CD1c-positive myeloid dendritic cell (primary cell): ENCODE measurements around the gene SORBS1.
A peak's percentile ranks its signal among the peaks of the same experiment; 100 is the strongest.

Experiments
- DNase-seq: peaks from one replicate; pipeline ENCODE4 v3.0.0-alpha.2; 2016; ENCODE audit errors: extremely low spot score

SORBS1 gene

DNA sequence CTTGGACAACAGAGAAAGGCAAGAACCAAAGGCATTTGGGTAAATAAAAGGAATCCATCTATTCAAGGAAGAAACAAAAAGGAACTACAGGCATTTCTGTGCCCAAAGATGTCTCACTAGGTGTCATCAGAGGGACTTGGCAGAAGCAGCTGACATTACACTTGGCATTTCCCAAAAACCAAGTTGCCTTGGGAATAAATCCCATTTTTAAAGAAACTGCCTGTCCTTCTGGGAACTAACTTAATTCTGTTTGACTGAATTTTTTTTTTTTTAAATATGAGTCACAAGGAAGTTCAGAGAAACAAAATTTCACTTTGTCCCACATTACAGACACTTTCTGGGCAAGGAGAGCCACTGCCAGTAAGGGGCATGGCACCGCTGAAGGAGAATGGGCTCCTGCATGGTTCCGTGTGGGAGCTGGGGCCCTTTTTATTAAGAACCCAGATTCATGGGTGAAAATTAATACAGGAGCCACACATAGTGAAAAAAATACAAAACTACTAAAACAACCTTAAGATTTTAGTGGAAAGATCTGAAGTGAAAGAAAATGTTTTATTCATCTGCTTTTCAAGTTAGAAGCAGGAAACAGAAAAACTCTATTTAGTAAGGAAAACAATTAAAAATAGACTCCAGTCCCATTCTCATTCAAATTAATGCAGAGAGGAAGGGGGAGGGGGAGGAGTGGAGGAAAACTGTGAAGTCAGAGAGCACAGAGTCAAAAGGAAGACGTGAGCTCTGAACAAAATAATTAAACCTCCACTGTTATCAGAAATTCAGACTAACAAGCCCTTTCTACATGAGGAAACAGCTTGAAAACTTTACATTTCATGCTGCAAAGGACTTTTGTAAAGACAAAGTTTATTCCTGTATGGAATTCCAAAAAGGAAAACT lies 151.9 kb downstream of the SORBS1 start:
- no peak for DNase-seq

DNA sequence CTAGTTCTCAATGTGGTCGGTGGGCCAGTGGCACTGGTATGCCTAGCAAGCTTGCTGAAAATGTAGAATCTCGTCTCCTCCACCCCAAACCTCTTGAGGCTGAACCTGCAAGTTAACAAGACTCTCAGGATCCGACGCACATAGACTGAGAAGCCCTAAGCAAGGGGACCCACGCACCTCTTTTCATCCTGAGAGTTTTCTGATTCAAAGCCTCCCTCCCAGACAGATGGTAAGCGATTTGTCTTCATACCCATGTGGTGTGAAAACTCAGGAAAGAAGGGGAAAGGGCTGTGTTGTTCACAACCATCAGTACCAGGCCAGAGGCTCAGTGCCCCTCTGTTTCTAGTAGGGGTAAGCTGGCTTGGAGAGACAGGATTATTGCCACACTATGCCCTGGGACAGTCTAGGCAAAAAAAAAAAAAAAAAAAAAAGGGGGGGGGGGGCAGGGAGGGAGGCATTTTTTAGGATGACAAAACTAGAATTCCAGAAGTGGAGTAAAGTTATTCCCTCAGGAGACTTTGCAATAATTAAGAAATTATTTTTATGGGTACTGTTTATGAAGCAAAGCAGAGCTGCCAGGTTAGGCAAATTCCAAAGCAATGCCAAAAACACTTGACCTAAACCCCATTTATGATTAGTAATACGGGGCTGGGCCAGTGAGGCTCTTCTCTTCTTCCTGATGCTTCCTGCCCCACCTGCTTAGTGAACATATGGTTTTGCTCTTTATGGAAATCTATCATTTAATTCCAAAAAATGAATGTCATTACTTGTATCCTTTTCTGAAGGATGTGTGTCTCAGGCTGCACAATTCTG lies 152.8 kb downstream of the SORBS1 start:
- DNase-seq: no peak

DNA sequence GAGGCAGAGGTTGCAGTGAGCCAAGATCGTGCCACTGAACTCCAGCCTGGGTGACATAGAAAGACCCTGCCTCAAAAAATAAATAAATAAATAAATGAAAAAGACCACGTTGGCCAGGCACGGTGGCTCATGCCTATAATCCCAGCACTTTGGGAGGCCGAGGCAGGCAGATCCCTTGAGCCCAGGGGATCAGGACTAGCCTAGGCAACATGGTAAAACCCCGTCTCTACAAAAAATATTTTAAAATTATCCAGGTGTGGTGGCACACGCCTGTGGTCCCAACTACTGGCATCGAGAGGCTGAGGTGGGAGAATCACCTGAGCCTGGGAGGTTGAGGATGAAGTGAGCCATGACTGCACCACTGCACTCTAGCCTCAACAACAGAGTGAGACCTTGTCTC lies 153.6 kb downstream of the SORBS1 start:
- no peak for DNase-seq

DNA sequence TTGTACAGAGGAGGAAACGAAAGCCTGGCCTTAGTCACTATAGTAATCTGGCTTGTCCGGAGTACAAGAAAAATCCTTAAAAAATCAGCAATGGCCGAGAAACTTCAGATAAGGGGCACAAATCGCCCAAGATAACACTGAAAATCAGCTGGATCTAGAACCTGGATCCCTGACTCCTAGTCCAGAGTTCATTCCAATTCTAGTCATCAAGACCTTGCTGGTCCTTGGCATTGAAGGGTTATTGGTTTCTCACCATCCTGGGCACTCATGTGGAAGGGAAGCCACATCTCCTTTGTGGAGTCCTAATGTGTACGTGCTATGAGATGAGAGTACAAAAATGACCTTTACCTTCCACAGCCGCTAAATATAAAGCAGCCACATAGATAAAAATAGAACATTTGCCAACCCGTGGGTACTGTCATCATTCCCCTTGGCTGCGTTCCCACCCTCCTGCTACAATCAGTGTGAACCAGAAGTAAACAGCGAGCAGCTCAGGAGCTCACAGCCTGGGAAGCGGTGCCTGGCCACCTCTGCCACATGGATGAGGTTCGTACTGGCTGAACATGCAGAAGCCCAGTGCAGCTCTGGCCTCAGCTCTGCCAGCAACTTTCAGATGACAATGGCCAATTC lies 154.4 kb downstream of the SORBS1 start:
- peak; percentile 28 for DNase-seq

DNA sequence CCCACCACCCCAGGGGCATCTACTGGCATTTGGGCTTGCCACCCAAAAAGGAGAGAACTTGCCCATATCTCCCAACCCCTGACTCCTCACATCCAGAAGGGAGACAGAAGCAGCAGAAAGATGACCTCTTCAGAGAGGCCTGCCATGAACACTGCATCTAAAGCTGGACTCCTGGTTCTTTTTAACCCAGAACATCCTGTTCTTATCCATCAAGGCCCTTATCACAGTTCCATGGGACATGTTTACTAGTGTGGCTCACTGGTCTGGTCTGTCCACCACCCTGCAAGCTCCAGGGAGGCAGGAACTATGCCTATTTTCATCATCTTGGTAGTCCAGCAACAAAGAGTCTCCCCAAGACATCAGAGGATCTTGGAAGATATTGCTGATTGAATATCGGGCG lies 155.5 kb downstream of the SORBS1 start:
- DNase-seq: no peak

DNA sequence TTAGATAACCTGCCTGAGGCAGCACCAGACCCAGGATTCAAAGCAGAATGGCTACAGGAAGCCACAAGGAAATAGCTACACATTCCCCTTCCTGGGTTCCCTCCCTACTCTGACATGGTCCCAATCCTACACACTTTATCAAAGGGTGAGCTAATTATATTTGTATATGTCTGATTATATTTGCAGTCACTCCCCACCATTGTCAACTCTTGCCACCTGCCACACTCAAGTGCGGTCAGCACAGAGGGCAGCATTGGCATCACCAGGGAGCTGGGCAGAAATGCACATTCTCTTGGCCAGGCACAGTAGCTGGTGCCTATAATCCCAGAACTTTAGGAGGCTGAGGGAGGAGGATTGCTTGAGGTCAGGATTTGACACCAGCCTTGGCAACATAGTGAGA lies 156.3 kb downstream of the SORBS1 start:
- no peak for DNase-seq

DNA sequence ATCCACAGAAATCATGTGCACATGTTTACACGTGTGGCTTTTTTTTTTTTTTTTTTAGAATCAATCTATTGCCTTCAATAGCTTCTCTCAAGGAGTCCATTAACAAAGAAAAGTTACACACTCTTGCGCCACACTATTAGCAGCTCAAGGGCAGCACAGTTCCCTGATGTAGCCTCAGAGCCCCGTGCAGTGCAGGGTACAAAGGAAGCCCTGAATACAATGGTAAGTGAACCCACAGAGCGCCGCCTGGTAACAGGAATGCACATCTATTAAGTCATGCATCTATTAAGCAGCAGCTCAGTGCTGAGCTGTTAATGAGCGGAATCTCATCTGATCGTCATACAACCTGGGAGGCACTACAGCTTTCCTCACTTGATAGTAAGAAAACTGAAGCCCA lies 156.7 kb downstream of the SORBS1 start:
- DNase-seq: no peak

DNA sequence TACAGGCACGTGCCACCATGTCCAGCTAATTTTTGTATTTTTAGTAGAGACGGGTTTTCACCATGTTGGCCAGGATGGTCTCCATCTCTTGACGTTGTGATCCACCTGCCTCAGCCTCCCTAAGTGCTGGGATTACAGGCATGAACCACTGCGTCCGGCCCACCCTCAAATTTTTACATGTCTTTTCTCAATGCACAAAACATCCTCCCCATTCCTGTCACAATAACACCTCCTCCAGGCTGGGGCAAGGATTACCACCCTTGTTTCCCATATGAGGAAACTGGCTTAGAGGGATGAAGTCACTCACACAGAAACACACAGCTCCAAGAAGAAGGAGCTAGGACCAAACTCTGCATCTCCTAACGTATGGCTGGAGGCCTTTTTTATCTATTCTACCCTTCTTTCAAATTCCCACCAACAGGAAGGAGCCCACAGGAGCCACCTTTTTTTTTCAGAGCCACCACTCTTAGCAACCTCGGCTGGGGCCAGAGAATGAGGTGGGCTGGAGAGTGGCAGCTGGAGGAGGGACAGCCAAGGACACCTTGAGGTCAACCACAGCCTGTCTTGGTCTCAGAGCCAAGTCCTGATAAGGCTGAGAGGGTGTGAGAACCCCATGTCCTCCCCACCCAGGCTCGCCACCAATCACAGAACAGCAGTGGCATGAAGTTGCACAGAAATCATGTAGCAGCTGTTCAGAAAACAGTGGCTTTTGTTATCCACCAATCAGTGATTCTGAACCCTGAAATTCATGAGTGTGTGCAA lies 157.3 kb downstream of the SORBS1 start:
- DNase-seq: no peak

DNA sequence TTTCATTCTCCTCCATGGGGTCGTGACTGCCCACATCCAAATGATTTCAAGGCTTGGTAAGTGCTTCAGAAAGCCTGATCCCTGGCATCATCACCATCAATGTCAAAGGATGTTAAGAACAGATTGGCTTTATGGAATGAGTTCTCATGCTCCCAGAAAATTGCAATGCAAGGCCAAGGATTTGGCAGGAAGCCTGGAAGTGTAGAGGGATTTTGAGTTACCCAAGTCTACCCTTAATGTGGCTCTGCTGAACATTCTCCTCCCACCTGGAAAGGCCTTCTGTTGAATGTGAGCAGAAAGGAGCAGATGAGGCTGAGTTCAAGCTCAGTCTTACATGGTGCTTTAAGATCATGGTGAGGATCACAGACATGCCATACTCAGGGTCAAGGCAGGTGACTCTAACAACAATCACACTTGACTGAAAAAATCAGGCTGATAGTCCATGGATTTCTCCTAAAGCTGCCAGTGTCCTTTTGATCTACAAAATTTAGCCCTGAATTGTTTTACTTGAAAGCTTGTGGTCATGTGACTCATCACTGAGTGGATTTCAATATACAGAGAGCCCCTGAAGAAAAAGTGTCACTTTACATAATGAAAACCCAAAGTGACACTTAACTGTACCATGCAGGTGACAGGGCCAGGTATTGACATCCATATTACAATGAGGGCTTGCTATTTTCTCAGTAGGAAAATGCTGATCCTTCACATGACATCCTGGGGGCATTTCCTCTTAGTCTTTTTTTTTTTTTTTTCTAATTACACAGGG lies 159.3 kb downstream of the SORBS1 start:
- no peak for DNase-seq

DNA sequence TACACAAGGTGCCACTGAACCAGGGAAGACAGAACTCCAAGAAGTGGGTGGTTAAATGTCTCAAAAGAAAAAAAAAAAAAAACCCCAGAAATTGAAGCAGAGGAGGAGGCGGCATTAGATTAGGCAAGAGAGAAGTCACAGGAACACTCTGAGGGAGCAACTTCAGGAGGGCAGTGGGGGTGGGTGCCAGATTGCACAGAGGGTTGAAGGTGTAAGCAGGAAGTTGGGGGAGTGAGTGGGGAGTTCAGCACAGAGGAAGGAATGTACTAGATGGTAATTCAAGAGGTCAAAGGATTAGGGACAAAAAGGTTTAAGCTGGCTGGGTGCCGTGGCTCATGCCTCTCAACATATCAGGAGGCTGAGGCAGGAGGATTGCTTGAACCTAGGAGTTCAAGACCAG lies 160.4 kb downstream of the SORBS1 start:
- peak; percentile 68 for DNase-seq

DNA sequence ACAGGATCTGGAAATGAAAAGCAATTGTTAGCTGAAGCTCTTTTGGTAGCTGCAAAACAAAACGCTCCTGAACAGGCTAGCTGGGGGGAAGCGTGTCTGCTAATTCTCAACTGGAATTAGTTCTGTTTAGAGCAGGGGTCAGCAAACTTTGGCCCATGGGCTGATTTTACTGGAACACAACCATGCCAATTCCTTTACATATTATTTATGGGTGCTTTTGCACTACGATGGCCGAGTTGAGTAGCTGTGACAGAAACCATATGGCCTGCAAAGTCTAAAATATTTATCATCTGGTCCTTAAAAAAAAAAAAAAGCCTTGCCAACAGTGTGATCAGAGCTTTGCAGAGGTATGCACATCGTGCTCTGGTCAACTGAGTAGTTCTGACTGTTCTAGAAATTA lies 162.0 kb downstream of the SORBS1 start:
- DNase-seq: no peak

DNA sequence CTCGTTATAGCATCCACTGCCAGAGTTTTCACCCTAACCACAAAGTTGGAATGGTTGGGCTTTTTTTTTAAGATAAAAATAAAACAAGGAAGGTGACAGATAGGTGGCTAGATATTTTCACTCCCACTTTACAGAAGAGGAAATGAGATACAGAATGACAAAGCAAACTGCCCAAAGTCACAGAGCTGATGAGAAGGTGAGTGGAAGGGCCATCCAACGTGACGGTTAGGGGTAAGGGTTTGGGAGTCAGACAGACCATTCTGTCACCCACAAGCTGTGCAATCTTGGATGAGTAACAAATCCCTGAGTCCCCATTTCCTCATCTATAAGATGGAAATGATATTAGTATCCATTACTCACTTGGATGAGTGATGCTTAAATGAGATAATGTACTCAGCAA lies 163.4 kb downstream of the SORBS1 start:
- DNase-seq: peak; percentile 74

DNA sequence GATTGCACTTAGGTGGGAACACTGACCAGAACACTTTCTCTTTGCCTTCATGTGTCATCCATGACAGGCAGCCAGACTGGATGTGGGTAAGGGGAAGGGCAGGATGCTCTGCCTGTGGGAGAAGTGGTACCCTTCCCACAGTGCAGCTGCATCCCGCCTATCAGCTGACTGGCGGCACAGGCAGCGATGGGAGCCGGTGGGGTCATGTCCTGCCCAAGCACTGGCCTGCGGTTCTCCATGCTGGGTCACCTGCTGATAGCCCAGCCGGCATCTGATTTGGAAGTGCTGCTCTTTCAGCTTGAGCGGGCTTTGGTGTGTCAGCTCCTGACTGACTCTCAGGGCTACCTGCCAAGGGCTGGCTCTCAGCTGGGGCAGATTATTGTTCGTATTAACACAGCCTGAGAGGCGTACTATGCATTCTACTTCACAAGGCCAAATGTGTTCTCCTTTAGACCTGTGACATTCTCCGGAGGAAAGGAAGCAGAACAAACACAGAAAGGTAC lies 165.2 kb downstream of the SORBS1 start:
- DNase-seq: no peak

DNA sequence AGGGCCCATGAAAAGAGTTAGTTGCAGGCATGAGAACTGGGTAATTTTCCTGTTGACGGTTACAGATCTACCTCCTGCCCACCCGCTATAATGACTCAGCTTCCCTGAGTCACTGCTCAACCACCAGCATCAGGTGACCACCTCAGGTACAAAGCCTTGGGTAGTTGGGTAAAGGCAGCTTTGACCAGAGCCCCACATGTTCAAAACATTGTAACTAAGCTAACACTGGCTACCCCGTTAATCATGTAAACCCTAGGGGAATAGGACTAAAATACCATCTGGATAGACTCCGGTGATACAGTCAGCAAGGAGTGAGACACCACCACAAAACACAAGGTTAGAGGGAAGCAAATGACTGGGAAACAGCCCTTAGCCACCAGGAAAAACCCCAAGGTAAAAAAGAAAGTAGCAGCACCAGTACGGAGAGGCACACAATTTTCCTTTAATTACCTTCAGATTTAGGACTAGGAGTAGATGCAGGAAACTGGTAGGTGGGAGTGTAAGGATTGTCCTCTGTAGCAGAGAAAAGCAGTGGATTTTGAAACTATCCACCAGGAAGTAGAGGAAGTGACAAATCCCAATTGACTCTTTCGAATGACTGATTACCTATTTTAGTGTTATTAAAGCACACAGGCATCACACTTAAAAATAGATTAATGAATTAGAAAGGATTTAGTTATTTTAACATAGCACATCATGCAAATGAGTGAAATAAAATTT lies 166.8 kb downstream of the SORBS1 start:
- no peak for DNase-seq

DNA sequence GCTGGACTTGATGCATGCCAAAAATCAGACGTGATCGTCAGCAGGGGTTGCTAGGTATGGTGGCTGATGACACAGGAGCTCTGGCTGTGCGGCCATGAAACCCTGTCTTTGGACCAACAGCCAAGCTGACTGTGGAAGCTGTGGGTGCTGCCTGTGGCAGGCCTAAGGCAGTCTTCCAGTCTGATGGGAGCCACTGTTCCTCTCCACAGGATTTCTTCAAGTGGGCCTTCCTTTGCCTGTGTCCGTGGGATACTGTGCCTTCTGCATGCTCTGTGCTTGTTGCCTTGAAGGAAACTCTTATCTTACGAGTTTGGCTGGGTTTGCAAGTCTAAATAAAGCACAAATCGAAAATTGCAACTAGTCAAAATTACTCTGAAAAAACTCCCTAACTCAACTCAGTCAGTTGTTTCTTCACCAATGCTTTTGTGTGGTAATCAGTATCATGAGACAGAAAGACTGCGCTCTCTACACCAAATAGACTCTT lies 168.4 kb downstream of the SORBS1 start:
- no peak for DNase-seq

DNA sequence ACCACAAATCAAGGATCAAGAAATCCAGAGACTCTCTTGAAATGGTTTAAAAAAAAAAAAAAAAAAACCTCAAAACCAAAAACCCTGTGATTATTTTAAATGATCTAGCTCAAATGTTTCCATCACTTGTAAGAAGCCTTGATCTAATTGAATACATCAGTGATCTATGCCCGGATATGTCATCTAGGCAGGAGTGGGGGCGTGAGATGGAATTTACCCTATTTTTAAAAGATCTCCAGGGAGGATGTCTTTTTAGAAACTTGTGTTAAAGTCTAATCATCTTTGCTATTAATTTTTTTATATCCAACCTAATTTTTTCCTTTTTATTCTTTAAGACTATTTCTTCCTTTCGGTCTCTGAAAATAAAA lies 169.0 kb downstream of the SORBS1 start:
- DNase-seq: no peak

DNA sequence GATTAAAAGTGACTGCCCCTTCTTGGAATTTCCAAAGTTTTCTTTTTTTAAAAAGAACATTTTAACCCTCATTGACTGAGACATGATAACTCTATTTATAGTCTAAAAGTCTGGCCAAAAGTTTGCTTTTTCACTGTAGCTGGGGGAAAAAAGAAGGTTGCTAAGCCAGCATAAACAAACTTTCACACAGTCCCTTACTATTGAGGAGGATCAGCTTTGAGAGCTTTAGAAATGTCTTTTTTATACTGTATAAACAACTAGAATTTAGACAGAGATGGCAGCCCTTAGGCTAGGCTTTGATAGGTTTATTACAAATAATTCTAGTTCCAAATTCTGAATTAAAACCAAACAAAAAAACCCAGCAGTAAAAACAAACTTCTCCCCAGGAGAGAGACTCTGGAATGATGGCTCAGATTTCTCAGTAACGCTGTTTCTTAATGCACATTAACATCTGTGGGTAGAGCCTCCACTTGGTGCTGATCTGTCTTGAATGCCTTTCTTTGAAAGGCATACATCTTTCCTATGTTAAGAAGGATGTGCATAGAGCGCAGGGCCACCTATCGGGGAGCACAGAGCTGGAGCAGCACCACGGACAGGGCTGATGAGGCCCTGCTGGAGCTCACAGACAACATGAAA lies 169.5 kb downstream of the SORBS1 start:
- no peak for DNase-seq

DNA sequence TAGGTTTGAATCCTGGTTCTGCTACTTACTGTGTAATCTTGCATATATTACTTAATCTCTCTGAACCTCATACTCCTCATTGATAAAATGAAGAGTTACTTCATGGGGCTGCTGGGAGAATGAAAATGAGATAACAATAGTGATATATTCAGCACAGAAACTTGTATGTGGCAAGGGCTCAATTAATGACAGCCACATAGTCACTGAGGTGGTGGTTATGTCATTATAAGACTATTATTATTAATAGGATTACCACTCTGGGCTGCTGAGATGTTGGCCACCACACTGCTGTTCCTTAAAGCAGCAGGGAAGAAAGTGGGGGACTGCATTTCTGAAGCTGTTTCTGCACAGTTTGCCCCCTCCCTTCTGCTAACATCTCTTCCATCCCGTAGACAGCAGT lies 170.0 kb downstream of the SORBS1 start:
- no peak for DNase-seq

DNA sequence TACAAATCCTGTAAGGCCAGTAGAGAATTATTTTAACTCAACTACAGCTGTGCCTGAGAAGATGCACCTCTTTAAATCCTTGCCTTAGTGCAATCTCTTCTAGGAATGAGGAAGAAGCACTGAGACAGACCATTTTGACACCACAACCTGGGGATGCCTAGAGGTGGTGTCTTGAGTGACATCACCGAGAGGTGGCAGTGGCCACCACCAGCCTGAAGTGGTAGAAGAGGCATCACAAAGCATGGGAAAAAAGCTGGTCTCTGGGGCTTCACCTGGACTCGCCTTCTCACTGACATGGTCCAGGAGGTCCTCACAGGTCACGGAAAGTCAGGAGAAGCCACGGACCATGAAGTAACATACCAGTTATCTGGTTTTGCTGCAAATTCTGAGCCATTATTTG lies 171.2 kb downstream of the SORBS1 start:
- peak; percentile 21 for DNase-seq

DNA sequence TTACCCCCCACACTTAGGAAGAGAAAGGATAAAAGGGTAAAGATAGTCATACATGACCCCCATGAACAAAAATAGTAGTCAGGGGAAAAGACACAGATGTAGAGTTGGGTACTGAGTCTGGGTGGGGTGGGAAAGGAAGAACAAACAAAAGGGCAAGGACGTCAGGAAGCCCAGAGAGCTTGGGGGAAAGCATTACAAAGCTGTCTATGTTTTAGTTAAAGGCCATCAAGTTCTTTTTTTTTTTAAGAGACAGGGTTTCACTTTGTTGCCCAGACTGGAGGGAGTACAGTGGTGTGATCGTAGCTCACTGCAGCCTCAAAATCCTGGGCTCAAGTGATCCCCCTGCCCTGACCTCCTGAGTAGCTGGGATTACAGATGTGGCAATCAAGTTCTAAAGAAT lies 172.0 kb downstream of the SORBS1 start:
- DNase-seq: no peak
